B cell (primary cell): ENCODE measurements around the gene TSPYL1.

Source experiments
- EZH2 ChIP-seq: IDR thresholded peaks from 2 replicates; pipeline ENCODE4 v1.6.1; 2012; ENCODE audit warnings: borderline replicate concordance, low read depth, mild to moderate bottlenecking, moderate library complexity, low read length; ENCODE audit not compliant: insufficient read depth, poor library complexity, severe bottlenecking
- TF ChIP-seq, protein P1 (sequence below): fragments of 200-600 bp; IDR thresholded peaks from one replicate; pipeline ENCODE4 v1.8.0; 2022; ENCODE audit warnings: antibody characterized with exemption, mild to moderate bottlenecking

DNA sequence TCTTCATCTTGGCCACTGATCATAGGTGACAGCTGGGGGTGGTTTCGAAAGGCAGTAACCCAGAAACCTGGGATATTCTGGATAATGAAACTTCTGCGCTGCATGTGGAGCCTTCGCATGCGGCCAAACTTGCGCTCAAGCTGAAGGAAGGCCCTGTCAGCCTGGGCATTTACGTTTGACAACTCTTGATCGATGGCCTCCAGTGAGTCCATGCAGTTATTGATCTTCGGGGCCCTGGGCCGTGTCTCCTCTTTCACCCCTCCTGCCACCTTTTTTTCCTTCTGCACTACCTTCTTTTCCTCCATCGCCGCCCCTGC lies 26.6 kb downstream of the TSPYL1 start:
- TF ChIP-seq EZH2, result no peak
- TF ChIP-seq, protein P1, sequence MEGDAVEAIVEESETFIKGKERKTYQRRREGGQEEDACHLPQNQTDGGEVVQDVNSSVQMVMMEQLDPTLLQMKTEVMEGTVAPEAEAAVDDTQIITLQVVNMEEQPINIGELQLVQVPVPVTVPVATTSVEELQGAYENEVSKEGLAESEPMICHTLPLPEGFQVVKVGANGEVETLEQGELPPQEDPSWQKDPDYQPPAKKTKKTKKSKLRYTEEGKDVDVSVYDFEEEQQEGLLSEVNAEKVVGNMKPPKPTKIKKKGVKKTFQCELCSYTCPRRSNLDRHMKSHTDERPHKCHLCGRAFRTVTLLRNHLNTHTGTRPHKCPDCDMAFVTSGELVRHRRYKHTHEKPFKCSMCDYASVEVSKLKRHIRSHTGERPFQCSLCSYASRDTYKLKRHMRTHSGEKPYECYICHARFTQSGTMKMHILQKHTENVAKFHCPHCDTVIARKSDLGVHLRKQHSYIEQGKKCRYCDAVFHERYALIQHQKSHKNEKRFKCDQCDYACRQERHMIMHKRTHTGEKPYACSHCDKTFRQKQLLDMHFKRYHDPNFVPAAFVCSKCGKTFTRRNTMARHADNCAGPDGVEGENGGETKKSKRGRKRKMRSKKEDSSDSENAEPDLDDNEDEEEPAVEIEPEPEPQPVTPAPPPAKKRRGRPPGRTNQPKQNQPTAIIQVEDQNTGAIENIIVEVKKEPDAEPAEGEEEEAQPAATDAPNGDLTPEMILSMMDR, result no peak
